Erythroblast (primary cell): ENCODE results near the gene TNFRSF19.

ENCODE experiments used
- DNase-seq, 2 experiments: peaks; one replicate each; lab custom pipeline; 2025; lab: John Stamatoyannopoulos, UW
- GATA1 ChIP-seq: IDR thresholded peaks from 2 replicates; pipeline ENCODE4 v1.6.1; 2011; ENCODE audit warnings: low read depth, mild to moderate bottlenecking, control low read depth, low read length, moderate library complexity
- POLR2A ChIP-seq: IDR thresholded peaks from 2 replicates; pipeline ENCODE4 v1.6.1; 2011; ENCODE audit warnings: mild to moderate bottlenecking, low read length

Gene TNFRSF19

DNA sequence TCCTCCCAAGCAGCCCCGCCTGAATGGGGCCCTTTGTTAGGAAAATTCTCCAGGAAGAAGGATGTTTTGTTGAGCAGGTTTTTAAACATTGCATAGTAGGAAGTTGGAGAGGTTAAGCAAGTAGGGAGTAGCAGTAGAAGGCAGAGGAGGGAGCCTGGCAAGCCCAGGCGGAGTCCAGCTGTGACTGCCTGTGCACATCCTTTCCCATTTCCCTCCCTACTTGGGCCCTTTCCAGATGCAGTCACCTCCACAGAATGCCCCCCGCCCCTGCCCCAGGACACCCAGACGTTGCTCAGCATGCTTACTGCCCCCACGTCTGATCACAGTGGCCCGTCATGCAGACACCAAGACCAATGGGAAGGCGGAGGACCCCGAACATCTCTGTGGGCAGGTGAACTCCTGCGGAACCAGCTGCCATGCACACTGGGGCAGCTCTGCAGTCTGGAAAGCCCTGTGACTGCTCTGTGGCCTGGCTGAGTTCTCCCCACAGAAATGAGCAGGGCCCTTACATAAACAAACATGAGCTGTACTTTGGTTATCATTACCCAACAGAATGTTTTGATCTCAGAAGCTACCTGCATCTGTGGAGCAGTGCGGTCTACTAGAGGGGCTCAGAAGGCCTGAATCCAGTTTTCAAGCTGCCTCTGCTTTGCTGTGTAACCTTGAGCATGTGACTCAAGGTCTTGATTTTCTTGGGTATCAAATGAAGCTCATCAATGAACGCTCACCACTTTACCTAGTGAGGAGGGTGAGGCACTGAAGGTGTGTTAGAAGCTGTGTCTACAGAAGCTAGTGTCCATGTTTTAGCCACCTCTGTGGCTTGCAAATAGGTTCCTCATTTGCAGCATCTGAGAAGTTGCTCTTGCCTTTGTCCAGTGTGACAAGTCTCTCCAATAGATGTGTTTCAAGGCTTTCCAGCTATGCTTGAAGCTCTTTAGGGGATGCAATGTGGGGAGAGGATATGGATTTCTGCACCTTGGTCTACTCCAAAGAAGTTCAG is 84.2 kb downstream of the TNFRSF19 start:
- TF ChIP-seq GATA1 (no peak), POLR2A (no peak)
- DNase-seq: no peak

DNA sequence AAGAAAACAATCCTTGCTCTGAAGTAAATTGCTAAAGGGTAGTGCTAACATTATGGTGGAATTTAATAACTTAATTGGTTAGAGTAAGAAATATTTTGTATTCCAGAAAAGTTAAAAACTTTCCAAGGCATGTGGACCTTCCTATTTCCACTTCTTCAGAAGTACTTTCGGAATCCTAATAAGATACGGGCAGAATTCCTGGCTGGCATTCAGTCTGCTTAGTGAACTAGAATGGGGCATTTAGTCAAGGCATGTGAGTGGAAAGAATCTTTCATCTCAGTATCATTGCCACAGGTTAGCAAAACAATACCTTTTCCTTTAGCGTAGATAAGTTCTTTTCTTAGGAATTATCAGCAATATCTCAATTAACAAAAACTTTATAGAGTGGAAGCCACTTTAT is 85.1 kb downstream of the TNFRSF19 start:
- TF ChIP-seq POLR2A (no peak), GATA1 (no peak)
- no peak for DNase-seq

DNA sequence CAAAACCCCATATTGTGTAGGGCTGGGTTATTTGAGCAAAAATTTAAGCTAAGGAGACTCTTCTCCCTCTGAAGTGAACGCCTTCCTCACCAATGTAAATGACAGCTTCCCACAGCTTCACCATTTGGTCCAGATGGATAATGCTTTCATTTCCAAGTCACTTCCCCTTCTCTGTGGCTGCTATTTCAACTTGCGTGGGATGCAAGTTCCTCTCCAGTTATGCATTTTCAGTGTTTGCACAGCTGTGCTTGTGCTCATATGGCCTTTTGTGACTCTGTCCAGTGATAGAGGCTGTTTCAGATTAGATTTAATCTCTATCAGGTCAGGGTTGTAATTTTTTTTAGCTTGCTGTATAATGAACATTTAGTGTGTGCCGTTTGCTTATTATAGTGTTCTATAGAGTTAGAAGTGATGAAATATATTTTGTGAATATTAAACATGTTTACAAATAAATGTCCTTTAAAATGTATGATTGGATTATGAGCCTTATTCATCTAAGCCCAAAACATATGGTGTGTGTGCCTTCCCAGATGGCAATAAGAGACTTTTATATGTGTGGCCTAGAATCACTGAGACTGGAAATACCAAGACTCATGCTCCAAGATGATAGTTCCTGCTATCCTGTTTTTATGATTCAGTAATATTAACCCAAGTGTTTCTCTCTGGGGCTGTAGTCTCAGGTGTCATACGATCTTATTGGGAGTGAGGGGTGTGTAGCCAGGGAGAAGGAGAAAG is 86.6 kb downstream of the TNFRSF19 start:
- TF ChIP-seq POLR2A: no peak
- TF ChIP-seq GATA1: no peak
- DNase-seq: peak in 1 of 2 experiments; percentile 32

DNA sequence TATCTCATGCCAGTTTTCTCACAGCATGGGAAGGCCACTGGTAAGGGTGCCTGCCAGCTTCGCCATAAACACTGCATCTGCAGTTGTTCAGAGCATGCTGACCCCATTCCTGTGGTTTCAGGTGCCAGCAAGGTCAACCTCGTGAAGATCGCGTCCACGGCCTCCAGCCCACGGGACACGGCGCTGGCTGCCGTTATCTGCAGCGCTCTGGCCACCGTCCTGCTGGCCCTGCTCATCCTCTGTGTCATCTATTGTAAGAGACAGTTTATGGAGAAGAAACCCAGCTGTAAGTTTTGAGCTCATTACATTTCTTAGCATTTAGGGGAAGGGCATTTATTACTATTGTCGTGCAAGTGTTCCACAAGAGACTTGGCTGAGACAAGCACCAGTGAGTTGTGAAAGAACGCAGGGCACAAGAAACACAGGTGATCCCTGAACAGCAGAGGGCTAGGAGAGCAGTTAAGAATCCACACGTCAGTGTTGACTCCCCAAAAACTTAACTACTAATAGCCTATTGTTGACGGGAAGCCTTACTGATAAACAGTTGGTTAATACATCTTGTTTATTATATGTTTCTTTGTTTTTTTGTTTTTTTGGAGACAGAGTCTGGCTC is 88.8 kb downstream of the TNFRSF19 start:
- DNase-seq: no peak

DNA sequence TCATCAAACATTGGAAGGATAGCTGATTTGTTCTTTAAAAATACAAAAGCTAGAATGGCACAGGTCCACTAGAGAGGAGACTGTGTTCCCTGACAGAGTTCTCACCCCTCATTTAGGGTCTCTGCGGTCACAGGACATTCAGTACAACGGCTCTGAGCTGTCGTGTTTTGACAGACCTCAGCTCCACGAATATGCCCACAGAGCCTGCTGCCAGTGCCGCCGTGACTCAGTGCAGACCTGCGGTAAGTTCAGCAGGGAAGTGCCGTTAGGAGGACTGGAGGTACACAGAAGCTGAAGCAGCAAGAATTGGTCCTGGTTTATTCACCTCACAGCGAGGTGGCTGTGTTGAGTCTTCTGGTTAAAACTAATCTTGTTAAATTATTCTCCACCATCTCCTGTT is 90.0 kb downstream of the TNFRSF19 start:
- no peak for DNase-seq
- TF ChIP-seq GATA1: no peak
- no peak for TF ChIP-seq POLR2A

More for the DNA sequence above, 88.8 kb downstream of the TNFRSF19 start:
- TF ChIP-seq POLR2A (no peak), GATA1 (no peak)

DNA sequence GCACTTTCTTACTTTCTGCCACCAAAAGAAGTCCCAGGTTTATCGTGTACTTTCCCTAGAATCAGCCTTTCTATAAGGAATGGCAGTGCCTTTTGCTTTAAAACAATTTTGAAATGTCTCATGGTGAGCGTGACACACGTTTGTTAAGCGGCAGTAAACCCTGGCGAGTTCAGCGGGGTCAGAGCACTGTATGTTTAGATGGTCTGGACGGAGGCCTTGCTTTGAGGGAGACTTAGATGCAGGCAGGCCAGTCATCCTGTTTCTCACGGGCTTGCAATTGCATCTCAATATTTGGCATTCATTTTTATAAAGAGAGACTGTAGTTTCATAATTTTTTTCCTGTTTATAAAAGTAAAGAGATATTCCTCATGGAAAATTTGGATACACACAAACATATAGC is 96.4 kb downstream of the TNFRSF19 start:
- DNase-seq: no peak
- TF ChIP-seq POLR2A (no peak), GATA1 (no peak)

DNA sequence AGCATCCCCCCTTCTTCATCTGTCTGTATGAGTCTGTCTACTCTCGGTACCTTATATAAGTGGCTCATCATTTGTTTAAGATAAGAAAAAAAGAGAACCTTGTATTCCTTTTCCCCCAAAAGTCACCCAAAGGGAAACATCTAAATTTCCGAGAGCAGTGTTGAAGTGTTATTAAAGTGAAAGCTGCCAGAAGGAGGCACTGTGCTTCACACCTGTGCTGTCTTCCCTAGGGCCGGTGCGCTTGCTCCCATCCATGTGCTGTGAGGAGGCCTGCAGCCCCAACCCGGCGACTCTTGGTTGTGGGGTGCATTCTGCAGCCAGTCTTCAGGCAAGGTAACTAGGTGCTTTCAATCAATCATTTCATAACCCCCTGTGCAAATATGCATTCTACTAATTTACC is 97.5 kb downstream of the TNFRSF19 start:
- TF ChIP-seq POLR2A (no peak), GATA1 (no peak)
- peak; percentile 9 to 17 for DNase-seq

DNA sequence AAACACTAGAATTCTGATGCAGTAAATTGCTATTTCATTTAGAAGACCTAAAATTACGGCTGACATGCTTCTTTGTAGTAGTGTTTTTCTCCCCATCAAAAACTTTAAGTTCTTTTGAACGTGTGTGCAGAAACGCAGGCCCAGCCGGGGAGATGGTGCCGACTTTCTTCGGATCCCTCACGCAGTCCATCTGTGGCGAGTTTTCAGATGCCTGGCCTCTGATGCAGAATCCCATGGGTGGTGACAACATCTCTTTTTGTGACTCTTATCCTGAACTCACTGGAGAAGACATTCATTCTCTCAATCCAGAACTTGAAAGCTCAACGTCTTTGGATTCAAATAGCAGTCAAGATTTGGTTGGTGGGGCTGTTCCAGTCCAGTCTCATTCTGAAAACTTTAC is 98.3 kb downstream of the TNFRSF19 start:
- no peak for DNase-seq
- TF ChIP-seq GATA1 (no peak), POLR2A (no peak)

DNA sequence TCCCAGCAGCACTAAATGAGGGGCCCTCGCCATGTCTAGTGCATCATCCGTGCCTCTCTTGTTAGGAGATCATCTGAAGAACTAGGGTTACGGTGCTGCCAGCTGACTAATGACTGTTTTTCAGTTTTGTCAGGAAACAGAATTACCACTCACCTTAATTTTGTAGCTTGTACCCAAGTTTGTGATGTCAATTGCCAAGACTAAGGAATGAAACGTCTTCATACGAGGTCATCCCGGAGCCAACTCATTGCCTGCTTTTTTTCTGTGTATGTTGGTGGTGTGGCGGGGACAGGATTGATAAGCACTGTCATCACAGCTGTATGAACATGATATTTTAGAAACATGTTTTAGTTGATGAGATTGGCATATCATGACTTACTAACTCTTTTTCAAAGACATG is 100.6 kb downstream of the TNFRSF19 start:
- TF ChIP-seq GATA1: peak; percentile 14
- no peak for TF ChIP-seq POLR2A

DNA sequence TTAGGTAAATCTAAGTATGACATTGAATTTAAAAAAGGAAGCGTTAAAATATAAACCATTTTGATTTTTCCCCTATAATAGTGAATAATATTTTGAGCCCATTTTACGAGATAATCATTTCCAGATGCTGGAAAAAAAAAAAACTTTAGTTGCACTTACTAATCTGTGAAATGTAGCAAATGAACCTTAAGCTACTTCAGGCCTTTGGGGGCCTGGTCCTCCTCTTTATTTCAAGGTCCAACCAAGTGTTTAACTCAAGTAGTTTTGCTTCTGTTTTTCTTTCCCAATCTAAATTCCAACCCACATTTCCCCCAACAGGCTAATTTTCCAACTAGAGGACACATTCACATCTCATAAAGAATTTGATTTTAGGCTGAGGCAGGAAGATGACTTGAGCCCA is 101.2 kb downstream of the TNFRSF19 start:
- TF ChIP-seq POLR2A (no peak), GATA1 (no peak)
- no peak for DNase-seq

More for the DNA sequence above, 100.6 kb downstream of the TNFRSF19 start:
- DNase-seq: peak; percentile 86 to 87

DNA sequence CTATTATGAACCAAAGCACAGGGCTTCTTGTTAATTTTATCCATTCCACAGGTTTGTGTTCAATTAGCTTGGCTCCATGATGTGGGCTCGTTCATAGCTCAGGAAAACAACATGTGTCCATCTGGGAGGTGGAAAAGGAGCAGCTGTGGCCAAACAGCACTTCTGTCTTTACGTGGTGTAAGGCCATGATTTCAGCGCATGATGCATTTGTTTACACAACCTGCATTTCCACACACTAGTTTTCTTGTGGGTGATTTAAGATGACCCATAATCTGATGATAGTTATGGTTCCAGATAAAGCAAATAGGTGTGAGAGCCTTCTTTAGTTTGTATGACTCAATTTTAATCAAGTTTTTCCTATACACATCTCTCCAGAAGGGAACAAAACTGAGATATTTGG is 101.7 kb downstream of the TNFRSF19 start:
- DNase-seq: peak in 1 of 2 experiments; percentile 21
- TF ChIP-seq POLR2A: no peak
- TF ChIP-seq GATA1: no peak

DNA sequence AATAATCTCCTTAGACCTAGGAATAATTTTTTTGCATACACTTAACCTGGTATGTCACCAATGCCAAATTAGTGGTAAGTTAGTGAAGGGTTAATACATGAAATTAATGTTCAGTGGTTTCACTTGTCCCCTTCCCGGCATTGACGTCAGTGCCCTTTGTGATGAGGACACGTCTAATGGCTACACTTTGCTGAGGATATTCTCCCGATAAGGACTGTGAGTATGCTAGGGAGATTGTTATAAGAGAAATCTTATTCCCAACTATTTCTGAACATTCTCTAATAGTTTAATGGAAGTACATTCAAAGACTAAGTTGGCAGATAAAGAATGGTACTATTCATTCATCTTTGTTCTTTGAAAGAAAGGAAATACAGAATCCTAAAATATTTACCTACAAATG is 102.4 kb downstream of the TNFRSF19 start:
- no peak for DNase-seq
- TF ChIP-seq GATA1: no peak
- no peak for TF ChIP-seq POLR2A

DNA sequence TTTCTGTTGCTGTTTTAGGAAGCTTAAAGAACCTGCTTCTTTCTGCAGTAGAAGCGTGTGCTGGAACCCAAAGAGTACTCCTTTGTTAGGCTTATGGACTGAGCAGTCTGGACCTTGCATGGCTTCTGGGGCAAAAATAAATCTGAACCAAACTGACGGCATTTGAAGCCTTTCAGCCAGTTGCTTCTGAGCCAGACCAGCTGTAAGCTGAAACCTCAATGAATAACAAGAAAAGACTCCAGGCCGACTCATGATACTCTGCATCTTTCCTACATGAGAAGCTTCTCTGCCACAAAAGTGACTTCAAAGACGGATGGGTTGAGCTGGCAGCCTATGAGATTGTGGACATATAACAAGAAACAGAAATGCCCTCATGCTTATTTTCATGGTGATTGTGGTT is 103.1 kb downstream of the TNFRSF19 start:
- no peak for TF ChIP-seq POLR2A
- no peak for TF ChIP-seq GATA1
- DNase-seq: no peak
